Limb (tissue), 2 donors: ENCODE measurements around the gene SH3GL3.
A peak's percentile ranks its signal among the peaks of the same experiment; 100 is the strongest.

Experiments used
- DNase-seq, 2 donors: peaks; one replicate each; pipeline ENCODE4 v3.0.0-alpha.2; 2016; ENCODE audit errors: extremely low spot score in 2 of 2

SH3GL3 gene

DNA sequence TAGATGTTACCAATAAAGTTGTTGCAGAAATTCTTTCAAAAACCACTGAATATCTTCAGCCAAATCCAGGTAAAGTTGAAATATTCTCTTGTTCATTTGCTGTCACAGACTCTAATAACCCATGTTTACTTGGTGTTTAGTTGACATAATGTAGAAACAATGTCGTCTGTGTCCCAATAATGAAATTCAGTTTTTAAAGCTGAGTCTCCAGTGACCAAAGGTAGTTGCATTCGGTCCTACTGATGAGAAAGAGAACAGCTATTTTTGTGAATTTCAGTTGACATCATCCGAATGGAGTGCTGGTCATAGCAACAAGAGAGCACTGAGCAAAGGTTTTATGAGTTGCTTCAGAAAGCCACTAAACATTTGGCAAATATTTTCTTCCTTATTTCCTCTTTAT is 118.0 kb downstream of the SH3GL3 start:
- no peak for DNase-seq

DNA sequence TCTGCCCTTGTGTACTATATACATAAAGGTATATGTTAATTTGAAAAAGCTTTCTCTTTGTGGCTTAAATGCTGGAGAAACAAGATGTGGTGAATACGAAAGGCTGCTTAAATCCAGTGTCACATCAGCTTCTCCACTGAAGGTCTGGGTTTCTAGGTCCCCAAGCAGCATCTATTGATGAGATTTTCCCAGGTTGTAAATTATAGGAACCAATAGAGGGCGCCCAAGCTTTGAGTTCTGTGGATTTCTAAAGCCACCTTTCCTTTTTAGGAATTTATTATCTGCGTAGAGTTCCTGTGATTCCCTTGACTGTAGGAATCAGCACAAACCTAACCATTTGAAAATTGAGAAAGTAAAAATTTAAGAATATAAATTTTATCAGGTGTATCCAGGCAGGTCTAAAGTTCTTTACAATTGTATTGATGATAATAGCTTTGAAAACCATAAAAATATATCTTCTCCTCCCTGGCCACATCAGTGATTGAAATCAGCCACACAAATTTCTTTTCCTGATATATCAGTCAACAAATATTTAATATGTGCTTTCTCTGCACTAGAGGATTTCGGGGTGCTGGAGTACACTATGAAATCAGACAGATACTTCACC is 118.5 kb downstream of the SH3GL3 start:
- peak in 1 of 2 donors; percentile 50 for DNase-seq

DNA sequence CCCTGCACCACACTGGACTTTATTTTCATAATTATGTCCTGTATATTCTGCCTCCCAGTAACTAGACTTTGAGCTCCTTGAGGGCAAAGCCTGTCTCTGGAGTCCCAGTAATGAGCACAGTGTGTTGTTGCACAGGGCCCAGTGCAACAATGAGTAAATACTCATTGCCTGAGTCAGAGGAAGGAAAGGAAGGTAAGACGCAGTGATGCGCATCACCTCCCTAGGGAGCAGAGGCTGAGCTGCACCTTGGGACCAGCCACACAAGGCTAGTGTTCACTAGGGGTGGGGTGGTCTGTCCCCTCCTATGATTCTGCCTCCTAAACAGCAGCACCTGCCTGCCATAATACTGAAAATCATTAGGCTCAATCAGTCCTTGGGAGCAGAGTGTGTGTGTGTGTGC is 120.2 kb downstream of the SH3GL3 start:
- DNase-seq: no peak

DNA sequence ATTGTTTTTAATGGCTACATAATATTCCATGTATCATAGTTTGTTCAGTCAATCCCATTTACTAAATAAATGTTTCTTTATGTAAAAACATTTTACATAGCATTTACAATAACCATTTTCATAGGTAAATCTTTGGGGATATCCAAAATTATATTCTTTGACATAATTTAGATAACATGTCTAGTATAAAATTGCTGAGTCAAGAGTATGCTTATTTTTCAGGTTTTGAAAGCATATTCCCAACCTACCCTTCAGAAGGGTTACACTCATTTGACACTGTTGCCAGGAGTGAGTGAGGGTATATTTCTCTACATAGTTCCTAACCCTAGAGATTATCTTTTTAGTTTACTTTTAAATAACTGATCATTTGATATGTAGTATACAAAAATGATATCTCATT is 122.2 kb downstream of the SH3GL3 start:
- no peak for DNase-seq

DNA sequence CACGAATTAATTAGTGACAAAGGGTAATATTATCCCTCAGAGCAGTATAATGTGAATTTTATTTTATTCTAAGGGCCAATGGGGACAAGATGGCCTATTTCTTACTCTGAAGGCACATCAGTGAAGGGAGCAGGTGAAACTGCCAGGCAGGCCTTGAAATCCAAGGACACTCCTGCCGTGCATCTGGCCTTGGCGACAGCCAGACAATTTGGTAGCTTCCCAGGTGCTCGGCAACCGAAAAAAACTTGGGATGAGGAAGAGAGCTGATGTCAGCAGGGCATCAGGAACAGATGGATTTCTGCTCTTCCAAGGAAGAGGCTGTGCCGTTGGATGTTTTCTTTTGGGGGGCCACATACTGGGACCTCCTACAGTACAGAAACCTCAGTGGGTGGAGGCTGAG is 123.6 kb downstream of the SH3GL3 start:
- DNase-seq: no peak

DNA sequence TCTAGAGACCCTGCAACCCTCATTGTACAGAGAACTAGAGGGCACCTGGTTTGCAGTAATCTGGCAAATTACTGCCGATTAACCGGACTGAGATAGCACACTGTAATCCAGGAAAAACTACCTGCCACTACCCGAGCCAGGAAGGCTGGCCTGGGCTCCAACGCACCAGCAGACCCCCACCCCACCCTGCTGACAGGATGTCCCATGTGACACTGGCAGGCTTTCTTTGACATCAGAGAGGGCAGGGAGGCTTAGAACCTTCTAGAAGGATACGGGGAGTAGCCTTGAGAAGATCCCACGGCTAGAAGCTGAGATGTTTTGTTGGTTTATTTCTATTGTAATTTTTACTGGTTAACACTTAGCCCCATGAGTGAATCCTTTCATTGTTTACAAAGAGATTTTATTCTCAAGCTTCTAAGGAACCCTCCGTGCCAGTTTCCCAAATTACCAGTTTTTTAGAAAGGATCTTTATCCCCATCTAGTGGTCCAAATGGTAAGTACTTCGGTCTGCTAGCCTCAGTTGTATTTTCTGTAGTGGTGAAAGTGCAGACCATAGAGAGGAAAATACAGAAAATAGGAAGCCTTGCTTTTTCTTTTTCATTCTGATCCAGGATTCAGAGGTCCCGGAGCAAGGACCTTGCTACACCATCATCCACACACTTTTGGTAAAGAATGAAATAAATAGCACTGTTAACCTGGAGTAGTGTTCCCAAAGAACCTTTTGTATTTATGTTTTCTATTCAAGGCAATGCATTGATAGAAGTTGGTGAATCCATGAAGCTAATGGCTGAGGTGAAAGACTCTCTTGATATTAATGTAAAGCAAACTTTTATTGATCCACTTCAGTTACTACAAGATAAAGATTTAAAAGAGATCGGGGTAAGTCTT is 124.9 kb downstream of the SH3GL3 start:
- peak in 1 of 2 donors; percentile 40 for DNase-seq

DNA sequence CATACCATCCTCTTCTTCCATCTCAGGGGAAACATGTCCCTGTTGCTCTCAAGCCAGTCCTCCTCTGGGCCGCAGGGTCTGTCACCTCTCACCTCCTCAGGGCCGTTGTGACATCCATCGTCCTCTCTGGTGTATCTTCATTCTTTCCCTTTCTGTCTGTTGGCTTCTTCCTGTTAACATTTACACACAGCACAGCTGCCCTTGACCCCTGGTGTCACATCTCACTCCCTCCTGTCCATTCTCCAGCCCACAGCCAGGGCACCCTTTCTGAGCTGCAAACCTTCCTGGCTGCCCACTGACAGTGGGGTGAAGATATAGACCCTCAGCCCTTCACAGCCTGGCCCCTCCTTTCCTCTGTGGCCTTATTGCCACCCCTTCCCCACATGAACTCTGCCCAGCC is 127.2 kb downstream of the SH3GL3 start:
- DNase-seq: no peak

DNA sequence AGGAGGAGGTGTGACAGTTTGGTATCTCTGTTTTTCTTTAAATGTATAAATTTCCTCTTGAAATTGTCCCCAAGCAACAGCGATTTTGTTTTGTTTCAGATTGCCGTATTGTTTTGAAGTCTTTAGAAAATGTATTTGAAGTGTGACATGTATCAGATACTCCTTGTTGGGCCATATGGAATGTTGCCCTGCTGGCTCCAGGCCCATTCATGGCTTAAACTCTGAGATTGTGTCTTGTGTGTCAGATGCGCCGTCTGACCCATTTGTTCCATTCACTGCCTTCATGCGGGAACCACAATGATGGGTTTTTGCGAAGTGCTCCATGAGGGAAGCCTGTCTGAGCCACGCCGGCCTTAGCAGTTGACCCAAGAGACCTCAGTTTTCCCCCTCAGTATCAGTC is 131.6 kb downstream of the SH3GL3 start:
- no peak for DNase-seq

DNA sequence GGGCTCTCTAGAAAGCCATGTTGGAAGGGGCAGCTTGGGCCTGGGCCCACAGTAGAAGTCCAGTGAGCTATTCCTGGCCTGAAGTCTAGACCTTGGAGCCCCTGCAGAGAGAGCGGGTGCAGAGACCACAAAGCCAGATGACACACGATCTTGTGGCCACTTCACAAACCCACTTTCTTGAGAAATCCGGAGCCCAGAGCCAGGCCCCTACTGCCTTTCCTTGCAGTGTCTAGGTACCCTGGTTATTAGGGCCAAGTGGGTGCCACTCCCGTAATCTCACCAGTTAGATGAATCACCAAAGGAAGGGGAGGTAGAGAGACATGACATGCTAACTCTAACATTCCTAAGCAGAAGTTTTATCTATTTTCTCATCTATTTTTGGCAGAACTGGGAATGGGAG is 134.2 kb downstream of the SH3GL3 start:
- DNase-seq: no peak

DNA sequence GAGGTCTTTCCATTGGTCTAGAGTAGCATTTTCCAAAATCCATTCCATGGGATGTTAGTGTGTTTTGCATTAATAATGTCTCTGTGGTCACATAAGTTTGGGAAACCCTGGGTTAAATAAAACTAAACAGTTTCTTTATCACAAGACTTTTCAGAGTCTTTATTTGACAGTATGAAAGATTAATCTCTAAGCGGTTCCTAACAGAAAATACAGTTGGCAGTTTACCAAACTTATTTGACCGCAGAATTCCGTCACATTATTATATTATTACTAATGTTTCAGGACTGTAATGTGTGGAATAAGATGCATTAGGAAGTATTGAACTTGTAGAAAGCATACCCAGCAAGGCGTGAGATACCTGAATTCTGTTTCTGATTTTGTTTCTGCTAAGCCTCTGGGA is 135.2 kb downstream of the SH3GL3 start:
- no peak for DNase-seq

DNA sequence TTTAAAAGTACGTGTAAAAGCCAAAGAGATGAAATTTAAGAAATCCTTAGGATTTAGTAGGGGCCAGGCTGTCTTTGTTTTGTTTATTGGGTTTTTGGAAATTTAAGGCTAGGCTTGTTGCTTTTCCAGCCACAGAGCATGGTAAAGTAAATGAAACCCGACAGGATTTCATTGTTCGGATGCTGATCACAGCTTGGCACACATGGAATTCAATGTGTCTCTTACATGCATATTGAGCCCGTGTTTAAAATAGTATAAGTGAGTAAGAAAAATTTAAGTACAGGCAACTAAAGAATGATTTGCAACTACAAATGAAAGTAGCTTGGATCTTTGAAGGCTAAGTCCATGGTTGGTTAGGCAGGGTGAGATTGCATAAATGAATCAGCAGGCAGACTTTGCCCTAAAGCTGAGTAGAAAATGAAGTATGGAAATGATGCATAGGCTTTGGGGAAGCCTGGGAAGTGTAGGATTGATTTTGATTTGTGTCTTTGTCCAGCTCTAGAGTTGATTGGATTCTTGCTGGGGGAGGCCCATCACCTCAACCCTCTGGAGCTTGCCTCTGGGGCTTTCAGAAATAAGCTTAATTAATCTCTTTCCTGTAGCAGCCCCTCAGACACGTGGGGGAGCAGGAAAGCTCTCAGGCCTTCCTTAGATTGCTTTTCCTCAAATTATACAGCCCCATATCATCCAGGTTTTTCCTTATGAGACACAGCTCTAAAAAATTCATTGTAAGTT is 138.6 kb downstream of the SH3GL3 start:
- DNase-seq: no peak

DNA sequence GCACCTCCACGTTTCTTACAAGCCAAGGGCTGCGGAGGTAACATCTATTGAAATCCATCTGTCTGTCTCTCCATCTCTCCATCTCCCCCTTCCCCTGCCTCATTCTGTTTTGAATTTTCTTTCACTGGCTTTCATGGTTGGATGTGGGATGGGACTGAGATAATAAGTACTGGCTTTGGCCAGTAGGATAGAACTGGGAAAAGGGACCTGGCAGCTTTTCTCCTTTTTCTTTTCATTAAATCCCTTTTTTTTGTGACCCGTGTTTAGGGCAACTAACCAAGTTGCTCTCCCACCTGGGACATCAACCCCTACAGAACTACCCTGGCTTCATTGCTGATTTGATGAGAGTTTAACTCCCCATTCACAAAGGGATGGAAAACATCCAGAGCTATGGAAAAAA is 139.9 kb downstream of the SH3GL3 start:
- DNase-seq: no peak

DNA sequence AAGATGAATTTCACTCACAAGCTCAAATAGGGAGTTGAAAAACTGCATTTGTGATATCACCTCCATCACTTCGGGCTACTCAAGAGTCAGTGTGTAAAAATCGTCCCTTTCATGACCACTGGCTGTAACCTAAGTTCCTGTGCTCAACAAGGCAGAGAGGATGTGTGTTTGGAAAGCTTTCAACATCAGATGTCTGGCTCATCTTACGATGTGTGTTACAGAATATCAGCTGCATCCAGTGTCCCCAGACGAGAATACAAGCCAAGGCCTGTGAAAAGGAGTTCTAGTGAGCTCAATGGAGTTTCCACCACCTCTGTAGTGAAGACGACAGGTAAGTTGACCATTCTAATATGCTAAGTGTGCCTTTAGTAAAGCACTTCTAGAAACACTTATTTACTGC is 141.3 kb downstream of the SH3GL3 start:
- no peak for DNase-seq

DNA sequence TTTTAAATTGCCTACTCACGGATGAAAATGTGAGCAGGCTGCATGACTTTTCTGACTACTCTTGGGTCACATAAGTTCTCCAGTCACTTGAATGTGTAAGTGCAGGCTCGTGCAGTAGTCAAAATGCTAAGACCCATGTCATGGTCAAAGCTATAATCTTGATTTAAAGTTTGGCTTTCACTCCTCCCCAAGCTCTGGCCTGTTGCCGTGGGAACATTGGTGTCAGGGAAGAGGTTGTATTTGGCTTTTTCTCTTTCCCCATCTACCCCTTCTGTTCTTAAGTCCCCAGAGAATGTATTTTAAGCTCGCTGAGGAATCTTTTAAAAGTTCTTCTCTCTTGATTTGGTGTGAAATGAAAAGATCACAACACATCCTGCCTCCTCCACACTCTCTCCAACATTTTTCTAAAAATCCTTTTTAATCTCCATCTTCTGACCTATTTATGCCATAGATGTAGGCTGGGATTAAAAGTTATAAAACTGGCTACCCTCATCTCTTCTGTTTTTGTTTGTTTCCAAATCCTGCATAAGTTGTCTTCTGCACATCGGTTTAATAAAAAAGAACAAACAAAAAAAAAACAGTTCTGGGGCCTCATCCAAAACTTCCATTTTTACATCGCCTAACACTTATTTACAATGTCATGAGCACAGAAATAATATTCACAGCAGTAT is 145.4 kb downstream of the SH3GL3 start:
- DNase-seq: no peak

DNA sequence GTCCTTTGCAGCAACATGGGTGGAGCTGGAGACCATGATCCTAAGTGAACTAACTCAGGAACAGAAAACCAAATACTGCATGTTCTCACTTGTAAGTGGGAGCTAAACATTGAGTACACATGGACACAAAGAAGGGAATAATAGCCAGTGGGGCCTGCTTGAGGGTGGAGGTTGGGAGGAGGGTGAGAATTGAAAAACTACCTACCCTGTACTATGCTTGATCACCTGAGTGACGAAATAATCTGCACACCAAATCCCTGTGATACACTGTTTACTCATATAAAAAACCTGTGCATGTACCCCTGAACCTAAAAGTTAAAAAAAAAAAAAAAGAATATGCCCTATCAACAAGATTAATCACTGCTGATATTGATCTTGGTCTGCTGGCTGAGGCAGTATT is 148.1 kb downstream of the SH3GL3 start:
- DNase-seq: no peak

DNA sequence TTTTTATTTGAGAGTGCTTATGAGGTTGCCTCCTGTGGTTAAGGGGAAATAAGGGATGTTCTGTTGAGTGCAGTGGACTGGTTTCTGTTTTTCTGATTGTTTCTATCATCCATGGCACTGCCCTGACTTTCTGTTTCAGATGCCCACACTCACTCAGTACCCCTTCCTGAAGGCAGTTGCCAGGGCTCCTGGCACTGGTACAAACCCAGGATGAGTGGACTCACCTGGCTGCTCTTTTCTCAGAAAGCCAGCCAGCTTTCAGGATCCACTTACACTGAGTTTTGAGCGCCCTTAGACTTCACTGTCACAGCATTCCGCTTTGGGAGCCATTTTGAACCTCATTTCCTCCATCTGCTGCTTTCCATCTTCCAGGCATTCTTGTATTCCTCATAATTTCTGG is 150.9 kb downstream of the SH3GL3 start:
- DNase-seq: no peak

DNA sequence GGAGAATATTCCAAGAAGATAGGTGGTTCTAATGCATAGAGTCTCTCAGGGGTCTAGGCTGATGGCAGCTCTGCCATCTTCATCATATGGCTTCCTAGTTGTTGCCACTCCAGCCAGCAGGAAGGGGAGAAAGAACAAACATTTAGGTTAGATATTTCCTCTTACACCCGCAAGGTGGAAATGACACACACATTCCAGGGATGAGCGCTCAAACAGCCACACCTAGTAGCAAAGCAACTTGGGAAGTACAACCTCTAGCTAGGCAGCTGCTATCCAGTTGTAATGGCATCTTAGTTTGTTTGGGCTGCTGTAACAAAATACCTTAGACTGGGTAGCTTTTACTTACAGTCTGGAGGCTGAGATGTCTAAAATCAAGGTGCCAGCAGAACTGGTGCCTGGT is 154.9 kb downstream of the SH3GL3 start:
- DNase-seq: no peak

DNA sequence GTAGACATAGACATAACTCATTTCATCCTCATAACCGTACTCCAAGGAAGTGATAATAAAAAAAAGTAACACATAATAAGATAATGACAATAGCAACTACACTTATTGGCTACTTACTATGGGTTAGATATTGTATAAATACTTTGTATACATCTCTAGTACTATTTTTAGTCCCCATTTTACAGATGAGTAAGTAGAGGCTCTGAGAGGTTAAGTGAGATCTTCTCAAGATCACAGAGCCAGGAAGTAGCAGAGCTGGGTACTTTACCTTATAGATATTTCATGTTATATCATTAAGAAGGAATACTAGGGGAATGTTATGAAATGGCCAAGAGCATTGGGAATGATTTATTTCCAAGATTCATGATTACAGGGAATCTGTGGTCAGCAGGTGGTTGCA is 157.4 kb downstream of the SH3GL3 start:
- DNase-seq: no peak

DNA sequence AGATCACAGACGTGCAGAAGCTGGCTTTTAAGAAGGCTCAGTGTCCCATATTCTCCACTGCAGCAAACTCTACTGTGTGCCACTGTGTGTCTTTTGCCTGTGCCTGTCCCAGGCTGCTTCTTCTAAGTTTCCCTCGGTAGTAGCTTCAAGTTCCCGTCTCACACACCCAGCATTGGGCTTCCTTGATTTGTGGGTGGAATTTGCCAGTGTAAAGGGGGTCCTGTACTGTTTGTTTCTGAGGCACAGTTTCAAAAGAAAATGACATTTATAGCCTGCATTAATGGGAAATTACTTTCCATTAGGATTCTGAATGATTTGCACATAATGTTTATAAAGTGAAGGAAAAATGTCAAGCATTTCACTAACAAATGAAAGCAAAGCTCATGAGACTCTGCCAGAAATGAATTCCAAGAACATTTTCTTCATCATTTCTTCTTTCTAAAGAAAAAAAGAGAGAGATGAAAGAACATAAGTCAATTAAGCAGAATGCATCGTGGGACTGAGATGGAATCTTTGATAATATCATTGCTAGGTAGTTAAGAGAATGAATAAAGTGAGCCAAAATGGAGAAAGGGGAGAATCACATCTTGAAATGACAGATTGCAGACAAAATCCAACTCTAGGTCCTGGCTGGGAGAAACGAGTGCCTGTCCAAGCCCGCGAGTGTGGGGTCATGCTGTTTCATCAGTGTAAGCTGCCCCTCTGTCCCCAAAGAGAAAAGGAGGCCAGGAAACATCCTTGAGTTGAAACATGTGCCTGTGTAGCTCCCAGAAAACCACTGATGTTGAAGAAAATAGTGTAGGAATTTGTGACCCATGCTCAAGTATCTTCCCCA is 158.2 kb downstream of the SH3GL3 start:
- DNase-seq: no peak

DNA sequence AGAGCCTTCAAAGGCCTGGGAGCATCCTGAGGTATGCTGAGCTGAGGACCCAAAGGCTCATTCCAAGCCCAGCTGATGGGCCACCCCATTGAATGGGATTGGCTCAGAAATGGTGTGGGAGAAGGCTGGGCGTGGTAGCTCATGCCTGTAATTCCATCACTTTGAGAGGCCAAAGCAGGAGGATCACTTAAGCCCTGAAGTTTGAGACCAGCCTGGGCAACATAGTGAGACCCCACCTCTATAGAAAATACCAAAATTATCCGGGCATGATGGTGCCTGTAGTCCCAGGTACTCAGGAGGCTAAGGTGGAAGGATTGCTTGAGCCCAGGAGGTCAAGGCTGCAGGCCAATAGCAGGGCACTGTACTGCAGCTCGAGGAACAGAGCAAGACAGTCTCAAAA is 163.0 kb downstream of the SH3GL3 start:
- DNase-seq: no peak
